Muscle of arm (tissue), 12 donors: Measurements from ENCODE around the gene HELZ2. TPM values are rescaled to one million over a fixed set of nuclear protein-coding genes. Genes with fewer than 3 reads are reported as not detected.

Experiments used
- DNase-seq: peaks from one replicate; pipeline ENCODE4 v3.0.0-alpha.2; 2013
- polyA plus RNA-seq, 12 donors: library from polyadenylated mRNA; unstranded; fragments of 120-200 nt; gene quantifications; one replicate each; pipeline ENCODE4 v1.2.1, GENCODE V29; 2013; ENCODE audit not compliant: insufficient read length in 12 of 12

HELZ2 gene
- polyA plus RNA-seq, 12 donors: 4.3 to 18.8 (median 6.4) TPM; not detected in 1

- DNase-seq: no peak
These were observed 23.8 kb upstream of the HELZ2 start for GRCh38 chr20:63597651-63598478.

- DNase-seq: no peak
These were observed 22.4 kb upstream of the HELZ2 start for GRCh38 chr20:63596423-63596822.

- no peak for DNase-seq
These were observed 21.5 kb upstream of the HELZ2 start for GRCh38 chr20:63595416-63596127.

- DNase-seq: peak; percentile 59
These were observed 20.1 kb upstream of the HELZ2 start for GRCh38 chr20:63594043-63594561.

GRCh38 chr20:63592661-63593060, 18.6 kb upstream of the HELZ2 start:
- DNase-seq: no peak

GRCh38 chr20:63591786-63592355, 17.8 kb upstream of the HELZ2 start:
- DNase-seq: no peak

GRCh38 chr20:63591147-63591533, 17.1 kb upstream of the HELZ2 start:
- no peak for DNase-seq

GRCh38 chr20:63590218-63591146, 16.4 kb upstream of the HELZ2 start:
- DNase-seq: no peak

GRCh38 chr20:63589261-63590217, 15.5 kb upstream of the HELZ2 start:
- DNase-seq: no peak

- DNase-seq: no peak
These were observed 14.6 kb upstream of the HELZ2 start for GRCh38 chr20:63588641-63589041.

- no peak for DNase-seq
These were observed 13.9 kb upstream of the HELZ2 start for GRCh38 chr20:63587776-63588591.

GRCh38 chr20:63587256-63587655, 13.2 kb upstream of the HELZ2 start:
- no peak for DNase-seq

- no peak for DNase-seq
These were observed 12.8 kb upstream of the HELZ2 start for GRCh38 chr20:63586797-63587196.

- DNase-seq: no peak
These were observed 11.9 kb upstream of the HELZ2 start for GRCh38 chr20:63585616-63586565.

GRCh38 chr20:63582382-63583063, 8.5 kb upstream of the HELZ2 start:
- DNase-seq: no peak

- DNase-seq: no peak
These were observed 6.9 kb upstream of the HELZ2 start for GRCh38 chr20:63580796-63581461.
